ENCODE results near the gene GPC1.

Gene GPC1

GRCh38 chr2:240412975-240413812, 22.3 kb upstream of the GPC1 start:
- no peak for DNase-seq (ENCODE audit: low read depth)

DNA sequence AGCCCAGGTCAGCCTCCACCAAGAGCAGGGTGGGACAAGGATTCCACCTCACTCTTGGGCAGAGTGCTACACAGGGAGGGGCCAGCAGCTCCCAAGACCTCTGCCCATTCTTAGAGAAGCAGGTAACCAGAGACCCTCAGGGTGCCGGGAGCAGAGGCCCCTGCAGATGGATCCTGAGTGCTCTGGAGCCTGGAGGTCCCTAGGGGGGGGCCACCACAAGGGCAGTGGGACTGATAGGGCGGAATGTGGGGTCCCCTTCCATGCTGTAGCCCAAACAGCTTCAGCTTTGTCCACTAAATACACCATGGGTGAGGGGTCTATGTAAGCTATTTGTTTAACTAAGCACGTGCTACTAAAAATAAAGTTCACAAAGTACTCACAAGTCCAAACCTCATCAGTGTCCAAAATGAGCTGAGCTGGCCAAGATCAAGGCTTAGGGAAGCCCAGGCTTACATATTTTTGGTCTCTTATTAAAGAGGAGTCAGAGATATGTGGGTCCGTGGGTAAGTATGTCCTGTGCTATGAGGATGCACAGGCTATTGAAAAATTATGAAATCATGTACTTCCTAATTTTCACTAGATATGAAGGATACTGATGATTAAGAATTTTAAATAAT, 21.5 kb upstream of the GPC1 start:
- no peak for DNase-seq (ENCODE audit: low read depth)

GRCh38 chr2:240416821-240417220, 18.6 kb upstream of the GPC1 start:
- no peak for DNase-seq (ENCODE audit: low read depth)

GRCh38 chr2:240418311-240418710, 17.2 kb upstream of the GPC1 start:
- DNase-seq (ENCODE audit: low read depth), result no peak

DNA sequence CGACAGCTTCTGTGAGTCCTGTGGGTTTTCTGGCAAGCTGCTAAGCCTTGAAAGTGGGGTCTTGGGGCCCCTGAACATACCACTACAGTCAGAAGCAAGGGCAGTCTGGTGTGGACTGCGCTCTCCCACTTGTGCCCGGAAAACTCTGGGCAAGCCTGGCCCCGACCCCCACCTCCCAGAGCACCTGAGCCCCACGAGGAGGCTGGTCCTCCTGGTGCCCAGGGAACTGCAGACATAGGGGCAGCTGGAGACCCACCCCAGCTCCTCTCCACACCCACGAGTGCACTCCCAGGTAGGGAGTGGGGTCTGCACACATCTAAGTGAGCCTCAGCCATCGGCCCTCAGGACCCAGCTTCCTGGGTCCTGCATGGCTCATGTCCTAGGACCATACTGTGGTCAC, 16.2 kb upstream of the GPC1 start:
- DNase-seq (ENCODE audit: low read depth), result no peak

DNA sequence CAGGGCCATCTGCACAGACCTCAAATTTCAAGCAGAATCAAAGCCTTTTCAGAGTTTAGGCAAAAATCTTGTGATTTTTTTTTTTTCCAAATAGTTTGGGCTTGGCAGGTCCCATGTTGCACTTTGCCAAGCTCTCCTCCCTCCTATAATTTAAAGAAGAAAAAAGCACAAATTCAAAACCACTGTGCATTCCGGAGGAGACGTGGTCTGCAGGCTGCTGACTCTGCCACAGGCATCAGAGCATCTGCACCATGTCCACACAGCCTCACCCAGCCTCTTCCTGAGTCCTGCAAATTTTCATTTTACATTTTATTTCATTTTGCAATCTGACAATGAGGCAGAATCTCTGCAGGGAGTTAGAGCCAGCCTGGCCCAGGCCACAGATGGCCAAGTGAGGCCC, 15.7 kb upstream of the GPC1 start:
- DNase-seq (ENCODE audit: low read depth), result no peak

GRCh38 chr2:240420206-240421104, 15.0 kb upstream of the GPC1 start:
- no peak for DNase-seq (ENCODE audit: low read depth)

- DNase-seq (ENCODE audit: low read depth), result no peak
Observed at GRCh38 chr2:240421381-240421780, 14.1 kb upstream of the GPC1 start.

DNA sequence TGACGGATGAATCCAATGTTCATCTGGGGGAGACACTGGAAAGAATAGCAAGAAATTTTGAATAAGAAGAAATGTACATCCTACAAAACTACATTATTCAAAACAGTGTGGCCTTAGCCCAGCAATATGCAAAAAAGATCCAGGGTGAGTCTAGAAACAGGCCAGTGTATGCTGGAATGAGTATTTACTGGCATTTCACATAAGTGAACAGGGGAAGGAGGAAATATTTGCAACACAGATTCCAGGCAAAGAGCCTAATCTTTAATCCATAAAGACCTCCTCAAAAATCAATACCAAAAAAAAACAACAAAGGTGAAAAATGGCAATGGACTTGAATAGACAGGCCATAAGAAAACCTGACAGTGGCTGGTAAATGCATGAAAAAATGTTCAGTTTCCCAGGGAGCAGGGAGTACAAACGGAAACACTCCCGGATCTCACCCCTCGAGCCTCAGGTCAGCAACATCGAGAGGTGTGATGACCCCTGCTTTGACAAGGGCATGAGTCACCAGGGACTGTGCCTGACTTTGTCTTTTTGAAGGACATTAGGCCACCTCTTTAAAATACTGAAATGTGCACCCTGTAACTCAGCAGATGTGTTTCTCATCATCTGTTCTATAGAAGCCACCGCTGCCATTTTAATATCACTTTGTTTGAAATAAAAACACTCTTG, 12.7 kb upstream of the GPC1 start:
- DNase-seq (ENCODE audit: low read depth), result no peak

- no peak for DNase-seq (ENCODE audit: low read depth)
Observed at GRCh38 chr2:240423788-240424191, 11.7 kb upstream of the GPC1 start.

- DNase-seq (ENCODE audit: low read depth), result no peak
Observed at GRCh38 chr2:240424341-240425235, 10.9 kb upstream of the GPC1 start.

DNA sequence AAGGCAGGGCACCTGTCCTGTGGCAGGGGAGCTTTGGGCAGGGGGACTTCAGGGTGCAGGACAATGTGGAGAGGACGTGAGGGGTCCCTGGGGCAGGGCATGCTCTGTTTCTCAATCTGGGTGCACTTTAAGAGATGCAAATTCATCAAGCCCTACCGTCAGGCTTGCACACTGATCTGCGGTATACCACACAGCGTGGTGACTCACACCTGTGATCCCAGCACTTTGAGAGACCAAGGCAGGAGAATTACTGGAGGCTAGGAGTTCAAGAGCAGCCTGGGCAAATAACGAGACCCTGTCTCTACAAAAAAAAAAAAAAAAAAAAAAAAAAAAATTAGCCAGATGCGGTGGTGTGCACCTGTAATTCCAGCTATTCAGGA, 10.2 kb upstream of the GPC1 start:
- no peak for DNase-seq (ENCODE audit: low read depth)

- no peak for DNase-seq (ENCODE audit: low read depth)
Observed at GRCh38 chr2:240425697-240426096, 9.8 kb upstream of the GPC1 start.

DNA sequence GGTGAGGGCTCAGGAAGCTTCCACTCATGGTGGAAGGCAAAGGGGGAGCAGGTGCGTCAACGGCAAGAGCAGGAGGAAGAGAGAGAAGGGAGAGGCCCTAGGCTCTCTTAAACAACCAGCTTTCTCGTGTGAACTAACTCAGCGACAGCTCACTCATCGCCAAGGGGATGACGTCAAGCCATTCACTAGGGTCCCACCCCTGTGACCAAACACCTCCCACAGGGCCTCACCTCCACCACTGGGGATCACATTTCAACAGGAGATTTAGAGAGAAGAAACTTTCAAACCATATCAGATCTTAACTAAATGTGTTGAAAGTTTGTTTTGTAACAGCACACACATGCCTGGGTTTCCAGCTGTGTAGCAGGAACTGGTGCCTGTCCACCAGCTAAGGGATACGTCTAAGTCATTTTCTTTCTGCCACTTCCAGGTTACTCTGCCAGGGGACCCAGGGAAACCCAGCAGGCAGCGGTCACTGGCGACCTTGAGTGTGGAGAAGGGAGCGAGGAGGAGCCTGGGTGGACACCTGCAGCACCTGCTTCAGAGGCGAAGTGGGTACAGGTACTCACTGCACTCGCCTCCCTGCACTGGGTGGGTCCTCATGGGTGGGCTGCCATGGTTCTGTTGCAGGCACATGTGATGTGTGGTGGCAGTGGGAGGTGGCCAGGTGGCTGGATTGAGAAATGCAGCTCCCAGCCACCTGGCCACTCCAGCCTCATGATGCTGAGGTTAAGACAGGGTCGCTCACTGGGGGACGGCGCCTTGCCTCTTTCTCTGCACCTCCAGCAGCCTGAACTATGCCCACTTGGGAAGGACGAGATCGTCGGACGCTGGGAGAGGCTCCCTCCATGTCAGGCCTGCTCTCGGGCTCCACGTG, 8.4 kb upstream of the GPC1 start:
- DNase-seq (ENCODE audit: low read depth), result no peak

DNA sequence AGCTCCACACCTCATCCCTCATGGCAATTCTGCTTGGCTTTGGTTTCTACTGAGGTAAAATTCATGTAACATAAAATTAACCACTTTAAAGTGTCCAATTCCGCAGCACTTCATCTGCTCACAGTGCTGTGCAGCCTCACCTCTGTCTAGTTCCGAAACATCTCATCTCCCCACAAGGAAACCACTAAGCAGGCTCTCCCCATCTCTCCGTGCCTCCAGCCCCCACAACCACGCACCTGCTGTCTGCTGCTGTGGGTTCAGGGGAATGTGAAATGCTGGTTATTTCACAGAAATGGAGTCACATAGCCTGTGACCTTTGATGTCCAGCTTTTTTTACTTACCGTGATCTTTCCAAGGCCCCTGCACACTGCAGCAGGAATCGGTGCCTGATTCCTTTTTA, 7.7 kb upstream of the GPC1 start:
- DNase-seq (ENCODE audit: low read depth), result no peak

GRCh38 chr2:240428245-240428644, 7.2 kb upstream of the GPC1 start:
- no peak for DNase-seq (ENCODE audit: low read depth)

DNA sequence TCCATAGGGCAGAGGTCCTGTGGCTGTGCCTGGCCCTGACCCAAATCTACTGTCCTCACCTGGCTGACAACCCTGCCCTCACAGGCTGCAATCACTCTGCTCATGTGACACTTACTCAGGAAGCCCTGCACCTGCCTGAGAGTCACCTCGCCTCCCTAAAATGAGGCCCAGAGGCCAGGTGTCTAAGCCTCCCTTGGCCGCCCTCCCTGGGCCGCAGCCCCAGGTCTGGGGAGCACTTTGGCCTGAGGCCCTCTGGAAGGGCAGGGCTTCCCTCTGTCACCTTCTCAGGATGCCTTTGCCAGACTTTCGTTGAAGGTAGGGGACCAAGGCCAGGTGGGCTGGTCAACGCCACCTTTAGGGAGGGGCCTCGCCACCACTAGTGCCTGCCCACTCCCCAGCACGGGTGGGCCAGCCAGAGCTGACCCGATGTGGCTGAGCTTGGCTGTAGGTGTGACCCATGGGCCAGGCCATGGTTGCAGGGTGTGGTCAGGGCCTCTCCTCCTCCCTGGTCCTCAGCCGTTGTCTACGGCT, 6.1 kb upstream of the GPC1 start:
- no peak for DNase-seq (ENCODE audit: low read depth)

- no peak for DNase-seq (ENCODE audit: low read depth)
Observed at GRCh38 chr2:240429872-240430491, 5.5 kb upstream of the GPC1 start.

GRCh38 chr2:240430595-240430994, 4.9 kb upstream of the GPC1 start:
- no peak for DNase-seq (ENCODE audit: low read depth)

DNA sequence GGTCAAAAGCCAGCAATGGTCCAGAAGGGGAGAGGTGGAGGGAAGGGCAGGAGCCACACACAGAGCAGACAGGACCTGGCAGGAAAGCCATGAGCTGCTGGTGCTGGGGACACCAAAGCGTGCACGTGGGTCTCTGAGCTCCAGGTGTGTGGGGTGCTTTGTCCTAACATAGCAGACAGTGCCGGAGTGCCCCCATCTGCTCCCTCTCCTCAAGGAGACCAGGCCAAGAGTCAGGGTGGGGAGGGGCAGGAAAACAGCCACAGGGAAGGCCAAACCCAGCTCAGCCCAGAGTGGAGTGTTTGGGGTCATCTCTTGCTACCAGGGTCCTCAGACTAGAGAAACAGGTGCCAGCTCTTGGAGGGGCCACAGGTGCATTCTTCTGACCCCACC, 4.2 kb upstream of the GPC1 start:
- no peak for DNase-seq (ENCODE audit: low read depth)
